Sigmoid colon (tissue), 4 donors: Measurements from ENCODE around the gene USP2.

Experiments
- CTCF ChIP-seq, 4 experiments: fragments of 450-650 bp in 3 of 4; fragments of 200-600 bp in 1 of 4; IDR thresholded peaks; one replicate each; pipeline ENCODE4 v1.5.1; 2016 to 2019; ENCODE audit warnings: antibody characterized with exemption in 4 of 4, mild to moderate bottlenecking in 3 of 4, moderate library complexity in 2 of 4
- EP300 ChIP-seq, 4 donors: sonication (generic); formaldehyde crosslinking; IDR thresholded peaks; one replicate each; pipeline ENCODE4 v1.6.1; 2017; ENCODE audit warnings: antibody characterized with exemption in 4 of 4
- POLR2A ChIP-seq, 2 donors: fragments of 450-650 bp; IDR thresholded peaks; one replicate each; pipeline ENCODE4 v1.6.1; 2016; ENCODE audit warnings: antibody characterized with exemption in 2 of 2, mild to moderate bottlenecking in 2 of 2, moderate library complexity in 2 of 2

DNA sequence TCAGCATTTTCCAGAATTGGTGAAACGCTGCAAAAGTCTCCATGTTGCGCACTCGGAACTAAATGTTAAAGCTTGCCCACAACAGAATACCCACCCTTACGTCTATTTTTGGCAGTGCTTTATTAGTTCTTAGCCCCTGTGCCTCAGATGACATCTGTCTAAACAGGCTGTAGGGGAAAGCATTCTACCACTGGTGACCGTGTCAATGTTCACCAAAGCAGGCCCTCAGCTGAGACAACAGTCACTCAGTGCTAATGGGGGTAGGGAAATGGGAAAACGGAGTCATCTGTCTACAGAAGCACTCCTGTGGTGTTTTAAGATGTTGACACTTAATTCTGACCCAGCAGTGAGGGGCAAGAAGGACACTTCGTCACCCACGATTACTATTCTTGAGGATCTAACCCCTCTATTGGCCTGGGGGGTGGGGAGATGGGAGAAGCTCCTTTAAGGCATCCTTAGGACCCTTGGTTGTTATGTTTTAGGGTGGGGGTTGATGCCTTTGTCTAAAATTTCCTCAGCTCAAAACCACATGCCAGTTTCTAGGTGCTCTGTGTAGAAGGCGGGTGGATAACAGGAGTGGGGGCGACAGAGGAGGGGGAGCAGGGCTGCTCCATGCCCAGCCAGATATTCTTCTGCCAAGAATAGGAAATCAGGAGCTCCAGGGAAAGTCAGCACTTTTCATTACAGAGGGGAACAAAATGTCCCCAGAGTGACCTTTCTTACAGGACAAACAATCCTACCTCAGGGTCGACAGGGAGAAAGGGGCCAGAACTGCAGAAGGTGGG is 19.4 kb downstream of the USP2 start:
- TF ChIP-seq POLR2A (IDR thresholded peaks at IDR 0.05) (no peak), CTCF (IDR thresholded peaks at IDR 0.05) (no peak), EP300 (IDR thresholded peaks at IDR 0.05) (no peak)
